Neuronal stem cell (in vitro differentiated cells): ENCODE results near the gene TNNI2.

ENCODE experiments used
- DNase-seq: peaks from one replicate; pipeline ENCODE4 v3.0.0-alpha.2; 2013; ENCODE audit warnings: low spot score
- H2AFZ ChIP-seq: one replicate; pipeline ENCODE4 v1.6.1; 2013; ENCODE audit warnings: mild to moderate bottlenecking, low read length, inconsistent platforms
- H2AK5ac ChIP-seq: 2 replicates; pipeline ENCODE4 v1.6.1; 2013; ENCODE audit warnings: low read depth, mild to moderate bottlenecking, inconsistent platforms, low read length, moderate library complexity, mixed read lengths
- H2BK120ac ChIP-seq: 2 replicates; pipeline ENCODE4 v1.6.1; 2013; ENCODE audit warnings: low read depth, mild to moderate bottlenecking, inconsistent platforms, low read length, moderate library complexity, mixed read lengths
- H2BK12ac ChIP-seq: one replicate; pipeline ENCODE4 v1.6.1; 2013; ENCODE audit warnings: low read length, inconsistent platforms
- H2BK15ac ChIP-seq: 2 replicates; pipeline ENCODE4 v1.6.1; 2013; ENCODE audit warnings: mild to moderate bottlenecking, low read length, inconsistent platforms, mixed read lengths
- H2BK5ac ChIP-seq: one replicate; pipeline ENCODE4 v1.6.1; 2013; ENCODE audit warnings: inconsistent platforms, mild to moderate bottlenecking, low read length, moderate library complexity
- H3K14ac ChIP-seq: one replicate; pipeline ENCODE4 v1.6.1; 2013; ENCODE audit warnings: low read length, inconsistent platforms
- H3K18ac ChIP-seq: 2 replicates; pipeline ENCODE4 v1.6.1; 2013; ENCODE audit warnings: low read length, inconsistent platforms
- H3K23ac ChIP-seq: 2 replicates; pipeline ENCODE4 v1.6.1; 2013; ENCODE audit warnings: low read depth, mild to moderate bottlenecking, mixed read lengths, low read length, inconsistent platforms; ENCODE audit not compliant: poor library complexity
- H3K27ac ChIP-seq: replicated peaks from 3 replicates; pipeline ENCODE4 v1.5.1; 2013; ENCODE audit warnings: low read length, inconsistent platforms
- H3K27me3 ChIP-seq, 3 experiments: 2 replicates each; pipeline ENCODE4 v1.6.1; 2013; ENCODE audit warnings: low read length in 3 of 3, mild to moderate bottlenecking in 2 of 3, inconsistent platforms in 1 of 3, low read depth in 1 of 3, mixed read lengths in 1 of 3, moderate library complexity in 1 of 3; ENCODE audit not compliant: control insufficient read depth in 3 of 3, insufficient read depth in 3 of 3
- H3K36me3 ChIP-seq, 2 donors: replicated peaks in 1 of 2; 2 replicates each; pipeline ENCODE4 v1.6.1; 2013; ENCODE audit warnings: low read length in 2 of 2; ENCODE audit not compliant: control insufficient read depth in 2 of 2, insufficient read depth in 2 of 2
- H3K4ac ChIP-seq: 2 replicates; pipeline ENCODE4 v1.6.1; 2013; ENCODE audit warnings: inconsistent platforms, mild to moderate bottlenecking, low read length, moderate library complexity
- H3K4me1 ChIP-seq, 2 donors: 1 replicate in 1 of 2; 2 replicates in 1 of 2; pipeline ENCODE4 v1.6.1; 2013; ENCODE audit warnings: low read length in 2 of 2, low read depth in 1 of 2; ENCODE audit not compliant: control insufficient read depth in 2 of 2, insufficient read depth in 1 of 2
- H3K4me2 ChIP-seq: one replicate; pipeline ENCODE4 v1.6.1; 2013; ENCODE audit warnings: mild to moderate bottlenecking, low read length, inconsistent platforms; ENCODE audit not compliant: insufficient read depth, poor library complexity, severe bottlenecking
- H3K4me3 ChIP-seq, 2 donors: 2 replicates each; pipeline ENCODE4 v1.5.1; 2013; ENCODE audit warnings: low read length in 2 of 2, mild to moderate bottlenecking in 2 of 2, inconsistent platforms in 1 of 2, moderate library complexity in 1 of 2
- H3K79me1 ChIP-seq: one replicate; pipeline ENCODE4 v1.6.1; 2013; ENCODE audit warnings: low read depth, mild to moderate bottlenecking, inconsistent platforms, low read length, moderate library complexity
- H3K9ac ChIP-seq: one replicate; pipeline ENCODE4 v1.6.1; 2013; ENCODE audit warnings: mild to moderate bottlenecking, low read depth, low read length, inconsistent platforms; ENCODE audit not compliant: poor library complexity
- H3K9me3 ChIP-seq, 2 donors: replicated peaks in 1 of 2; 2 replicates each; pipeline versions ENCODE3 to v1.6.1; 2013; ENCODE audit warnings: low read length in 2 of 2, mild to moderate bottlenecking in 2 of 2, inconsistent platforms in 1 of 2, low read depth in 1 of 2, mixed read lengths in 1 of 2, moderate library complexity in 1 of 2; ENCODE audit not compliant: control insufficient read depth in 2 of 2, insufficient read depth in 1 of 2
- H4K8ac ChIP-seq: one replicate; pipeline ENCODE4 v1.6.1; 2013; ENCODE audit warnings: low read depth, mild to moderate bottlenecking, inconsistent platforms, low read length, moderate library complexity
- H4K91ac ChIP-seq: one replicate; pipeline ENCODE4 v1.6.1; 2013; ENCODE audit warnings: low read length, low read depth, mild to moderate bottlenecking, inconsistent platforms; ENCODE audit not compliant: poor library complexity
- WGBS, 2 donors: extraction: QIAGEN DNeasy Blood & Tissue Kit; methylation state at CpG; one replicate each; pipeline ENCODE4 v1.1.7; 2013; ENCODE audit warnings: missing lambda C conversion rate in 2 of 2, mixed read lengths in 1 of 2; ENCODE audit not compliant: insufficient read length in 2 of 2, insufficient replicate concordance in 1 of 2; ENCODE audit errors: extremely low coverage in 2 of 2; 5-methylcytosine and 5-hydroxymethylcytosine counted together

TNNI2 gene

DNA sequence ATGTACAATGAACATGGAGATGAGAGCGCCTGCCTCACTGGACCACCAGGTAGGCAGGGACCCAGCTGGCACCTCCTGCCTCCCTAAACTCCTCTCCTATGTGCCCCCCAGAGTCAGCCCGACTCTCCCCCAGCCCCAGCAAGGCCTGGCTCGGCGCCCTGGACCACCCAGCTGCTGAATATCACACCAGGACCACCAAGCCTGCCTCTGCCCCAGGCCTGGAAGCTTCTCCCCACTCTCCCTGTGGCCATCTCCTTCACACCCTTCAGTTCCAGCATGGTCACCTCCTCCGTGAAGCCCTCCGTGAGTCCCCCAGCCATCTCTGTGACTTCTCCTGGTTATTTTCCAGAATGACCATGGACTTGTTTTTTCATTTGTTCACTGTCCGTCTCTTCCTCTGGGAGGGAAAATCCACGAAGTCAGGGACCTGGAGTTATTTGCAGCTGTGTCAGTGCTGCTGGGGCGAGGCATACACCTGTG, 7.7 kb downstream of the TNNI2 start:
- Histone ChIP-seq H2BK15ac (peak overlapping the region; percentile 58), H3K27ac (no peak overlapping the region), H3K4ac (no peak overlapping the region), H3K23ac (peak overlapping the region; percentile 73), H3K27me3 (peaks cover 0 to 39% (median 0%) of the 10 kb centered on the region in 3 experiments), H3K4me1 (peaks cover 0 to 5% of the 10 kb centered on the region in 2 donors), H3K4me3 (no peak overlapping the region), H4K8ac (no peak overlapping the region), H2BK5ac (peak overlapping the region; percentile 13), H2AFZ (no peak overlapping the region), H3K36me3 (no peaks in the 10 kb centered on the region), H3K14ac (peak overlapping the region; percentile 82), H3K9ac (no peak overlapping the region), H2BK12ac (no peak overlapping the region), H4K91ac (peak overlapping the region; percentile 92), H3K9me3 (no peaks in the 10 kb centered on the region), H2BK120ac (no peak overlapping the region), H3K79me1 (no peaks in the 10 kb centered on the region), H3K18ac (peak overlapping the region; percentile 17), H3K4me2 (no peak overlapping the region), H2AK5ac (peak overlapping the region; percentile 96)
- DNase-seq = no peak
- no CpG with 5 or more reads among the region's 9 CpGs for WGBS, 2 donors

DNA sequence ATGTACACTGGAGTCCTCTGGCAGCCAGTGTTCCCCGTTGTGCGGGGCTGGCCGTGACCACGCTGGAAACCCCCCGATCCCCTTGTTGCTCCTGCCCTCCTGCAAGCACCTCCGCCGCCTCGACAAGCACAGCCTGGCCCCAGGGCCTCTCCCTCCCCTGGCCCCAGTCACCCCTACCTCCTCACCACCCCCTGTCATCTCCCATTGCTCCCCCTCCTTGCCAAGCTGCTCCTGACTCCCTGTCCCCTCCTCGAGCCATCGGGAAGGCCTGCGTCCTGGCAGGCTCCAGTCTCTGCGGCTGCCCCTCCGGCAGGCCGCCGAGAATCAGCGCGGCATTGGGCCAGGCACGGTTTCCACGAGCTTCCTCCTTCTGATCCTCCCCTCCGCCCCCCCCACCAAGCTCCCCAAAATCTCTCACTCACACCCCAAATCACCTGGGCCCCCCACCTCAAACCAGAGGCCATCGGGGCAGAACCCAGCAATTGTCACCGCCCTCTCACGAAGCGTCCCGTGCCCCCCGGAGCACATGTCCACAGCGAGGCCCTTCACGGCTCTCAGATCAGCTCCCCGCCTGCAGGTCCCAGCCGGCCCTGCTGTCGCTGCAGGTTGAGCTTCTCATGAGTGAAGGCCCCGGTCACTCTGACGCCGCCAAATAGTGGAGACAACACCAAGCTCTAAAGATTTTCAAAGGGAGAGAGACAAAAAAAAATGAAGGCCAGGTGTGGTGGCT, 8.4 kb downstream of the TNNI2 start:
- H3K4ac ChIP-seq = no peak overlapping the region
- H3K4me1 ChIP-seq = peaks cover 0 to 5% of the 10 kb centered on the region in 2 donors
- peak overlapping the region; percentile 60 for H3K9ac ChIP-seq
- peak overlapping the region; percentile 83 for H3K18ac ChIP-seq
- peak overlapping the region; percentile 82 for H3K14ac ChIP-seq
- no peak overlapping the region for H3K27ac ChIP-seq
- H2AK5ac ChIP-seq = peak overlapping the region; percentile 96
- H2BK5ac ChIP-seq = peak overlapping the region; percentile 13
- H2AFZ ChIP-seq = no peak overlapping the region
- peak overlapping the region; percentile 73 for H3K23ac ChIP-seq
- no peaks in the 10 kb centered on the region for H3K9me3 ChIP-seq
- peak overlapping the region; percentile 92 for H4K91ac ChIP-seq
- H3K27me3 ChIP-seq = peaks cover 0 to 38% (median 0%) of the 10 kb centered on the region in 3 experiments
- peak overlapping the region; percentile 58 for H2BK15ac ChIP-seq
- no peak overlapping the region for H3K4me3 ChIP-seq
- DNase-seq = no peak
- no peak overlapping the region for H4K8ac ChIP-seq
- WGBS, 2 donors = no CpG with 5 or more reads among the region's 34 CpGs
- peak overlapping the region; percentile 58 for H2BK12ac ChIP-seq
- no peak overlapping the region for H2BK120ac ChIP-seq
- no peaks in the 10 kb centered on the region for H3K36me3 ChIP-seq
- no peaks in the 10 kb centered on the region for H3K79me1 ChIP-seq
- no peak overlapping the region for H3K4me2 ChIP-seq

DNA sequence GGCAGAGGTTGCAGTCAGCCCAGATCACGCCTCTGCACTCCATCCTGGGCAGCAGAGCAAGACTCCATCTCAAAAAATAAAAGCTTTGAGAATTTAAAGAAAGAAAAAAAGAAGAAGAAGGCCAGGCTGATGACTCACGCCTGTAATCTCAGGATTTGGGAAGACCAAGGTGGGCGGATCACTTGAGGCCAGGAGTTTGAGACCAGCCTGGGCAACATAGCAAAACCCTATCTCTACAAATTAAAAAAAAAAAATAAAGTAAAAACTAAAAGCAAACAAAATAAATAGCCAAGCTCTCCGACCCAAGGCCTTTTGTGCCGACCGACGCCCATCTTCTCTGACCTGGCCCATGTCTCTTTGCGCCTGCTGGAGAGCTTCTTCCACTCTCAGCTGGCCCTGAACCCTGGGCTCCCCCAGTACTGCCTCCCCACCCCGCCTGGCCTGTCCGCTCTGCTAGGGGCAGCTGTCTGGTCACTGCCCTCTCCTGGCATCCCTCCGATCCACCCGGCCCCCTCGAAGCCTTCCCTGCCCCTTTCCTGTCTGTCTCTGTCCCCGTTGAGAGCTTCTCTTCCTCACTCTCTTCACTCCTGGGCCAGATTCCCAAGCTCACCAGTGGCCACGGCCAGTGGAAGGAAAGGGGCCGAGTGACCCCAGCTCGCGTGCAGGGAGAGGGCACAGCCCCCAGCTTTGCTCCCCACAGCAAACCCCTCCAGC, 9.3 kb downstream of the TNNI2 start:
- WGBS, 2 donors = no CpG with 5 or more reads among the region's 18 CpGs
- Histone ChIP-seq H2BK12ac (peak overlapping the region; percentile 14), H4K91ac (no peak overlapping the region), H3K4ac (peak overlapping the region; percentile 76), H3K18ac (no peak overlapping the region), H3K9me3 (no peaks in the 10 kb centered on the region), H3K23ac (no peak overlapping the region), H3K79me1 (no peaks in the 10 kb centered on the region), H2BK5ac (peak overlapping the region; percentile 54), H3K36me3 (no peaks in the 10 kb centered on the region), H3K4me1 (peaks cover 0 to 5% of the 10 kb centered on the region in 2 donors), H3K4me2 (no peak overlapping the region), H2AK5ac (peak overlapping the region; percentile 82), H3K14ac (peak overlapping the region; percentile 71), H3K27ac (no peak overlapping the region), H2BK120ac (no peak overlapping the region), H2BK15ac (peak overlapping the region; percentile 91), H4K8ac (no peak overlapping the region), H3K4me3 (no peak overlapping the region), H2AFZ (no peak overlapping the region), H3K27me3 (peaks cover 0 to 30% (median 0%) of the 10 kb centered on the region in 3 experiments), H3K9ac (no peak overlapping the region)
- no peak for DNase-seq
